Neuron (in vitro differentiated cells): ENCODE data around the gene COMT.

Source experiments
- H2AFZ ChIP-seq: one replicate; pipeline ENCODE4 v1.6.1; 2013; ENCODE audit warnings: low read depth, mild to moderate bottlenecking, inconsistent platforms, low read length, moderate library complexity
- H3K27me3 ChIP-seq: one replicate; pipeline ENCODE4 v1.6.1; 2013; ENCODE audit warnings: low read length; ENCODE audit not compliant: insufficient read depth
- H3K36me3 ChIP-seq: one replicate; pipeline ENCODE4 v1.6.1; 2013; ENCODE audit warnings: low read length; ENCODE audit not compliant: insufficient read depth
- H3K4me1 ChIP-seq: one replicate; pipeline ENCODE4 v1.6.1; 2013; ENCODE audit warnings: low read length; ENCODE audit not compliant: insufficient read depth
- H3K4me3 ChIP-seq: 2 replicates; pipeline ENCODE4 v1.5.1; 2013; ENCODE audit warnings: mild to moderate bottlenecking, low read length, moderate library complexity
- H3K9me3 ChIP-seq: one replicate; pipeline ENCODE4 v1.6.1; 2013; ENCODE audit warnings: low read length

The COMT gene

GRCh38 chr22:19940536-19941364 is 822 bp upstream of the COMT start:
- Histone ChIP-seq H3K9me3 (peaks cover 6% of the 10 kb centered on the region), H2AFZ (no peak overlapping the region), H3K4me3 (no peak overlapping the region), H3K27me3 (no peaks in the 10 kb centered on the region), H3K36me3 (no peaks in the 10 kb centered on the region), H3K4me1 (peaks cover 19% of the 10 kb centered on the region)

GRCh38 chr22:19942157-19943081 is 847 bp downstream of the COMT start:
- no peak overlapping the region for H3K4me3 ChIP-seq
- H3K36me3 ChIP-seq, result no peaks in the 10 kb centered on the region
- H2AFZ ChIP-seq, result peak overlapping the region; percentile 87
- no peaks in the 10 kb centered on the region for H3K27me3 ChIP-seq
- peaks cover 3% of the 10 kb centered on the region for H3K9me3 ChIP-seq
- H3K4me1 ChIP-seq, result peaks cover 21% of the 10 kb centered on the region

GRCh38 chr22:19943082-19944026 is 1.8 kb downstream of the COMT start:
- Histone ChIP-seq H3K27me3 (no peaks in the 10 kb centered on the region), H3K9me3 (peaks cover 3% of the 10 kb centered on the region), H3K4me1 (peaks cover 23% of the 10 kb centered on the region), H2AFZ (peak overlapping the region; percentile 87), H3K4me3 (no peak overlapping the region), H3K36me3 (no peaks in the 10 kb centered on the region)

GRCh38 chr22:19948057-19948760 is 6.6 kb downstream of the COMT start:
- H3K4me3 ChIP-seq, result no peak overlapping the region
- peaks cover 12% of the 10 kb centered on the region for H3K4me1 ChIP-seq
- no peak overlapping the region for H2AFZ ChIP-seq
- H3K9me3 ChIP-seq, result no peaks in the 10 kb centered on the region
- no peaks in the 10 kb centered on the region for H3K27me3 ChIP-seq
- no peaks in the 10 kb centered on the region for H3K36me3 ChIP-seq

GRCh38 chr22:19951346-19951745 is 9.8 kb downstream of the COMT start:
- H3K9me3 ChIP-seq, result no peaks in the 10 kb centered on the region

GRCh38 chr22:19955241-19956128 is 13.9 kb downstream of the COMT start:
- H3K27me3 ChIP-seq, result no peaks in the 10 kb centered on the region
- H2AFZ ChIP-seq, result no peak overlapping the region
- no peak overlapping the region for H3K4me3 ChIP-seq
- H3K4me1 ChIP-seq, result peaks cover 6% of the 10 kb centered on the region
- no peaks in the 10 kb centered on the region for H3K36me3 ChIP-seq
- no peaks in the 10 kb centered on the region for H3K9me3 ChIP-seq

More at GRCh38 chr22:19951346-19951745, 9.8 kb downstream of the COMT start:
- no peaks in the 10 kb centered on the region for H3K27me3 ChIP-seq
- H2AFZ ChIP-seq, result no peak overlapping the region
- peaks cover 7% of the 10 kb centered on the region for H3K4me1 ChIP-seq
- H3K36me3 ChIP-seq, result no peaks in the 10 kb centered on the region
- no peak overlapping the region for H3K4me3 ChIP-seq

- Histone ChIP-seq H3K27me3 (no peaks in the 10 kb centered on the region), H3K36me3 (no peaks in the 10 kb centered on the region), H3K4me1 (peaks cover 6% of the 10 kb centered on the region), H3K9me3 (no peaks in the 10 kb centered on the region), H2AFZ (no peak overlapping the region), H3K4me3 (no peak overlapping the region)
These were observed 15.9 kb downstream of the COMT start for GRCh38 chr22:19957445-19957844.

GRCh38 chr22:19958083-19959042 is 16.8 kb downstream of the COMT start:
- no peak overlapping the region for H3K4me3 ChIP-seq
- H3K36me3 ChIP-seq, result no peaks in the 10 kb centered on the region
- H2AFZ ChIP-seq, result no peak overlapping the region
- H3K4me1 ChIP-seq, result peaks cover 12% of the 10 kb centered on the region
- no peaks in the 10 kb centered on the region for H3K9me3 ChIP-seq
- no peaks in the 10 kb centered on the region for H3K27me3 ChIP-seq

- Histone ChIP-seq H3K27me3 (no peaks in the 10 kb centered on the region), H3K4me1 (peaks cover 12% of the 10 kb centered on the region), H3K4me3 (peak overlapping the region; percentile 11), H3K36me3 (no peaks in the 10 kb centered on the region), H2AFZ (no peak overlapping the region), H3K9me3 (no peaks in the 10 kb centered on the region)
These were observed 17.5 kb downstream of the COMT start for GRCh38 chr22:19959043-19959586.

GRCh38 chr22:19959587-19960490 is 18.3 kb downstream of the COMT start:
- Histone ChIP-seq H3K4me3 (no peak overlapping the region), H2AFZ (no peak overlapping the region), H3K36me3 (no peaks in the 10 kb centered on the region), H3K27me3 (no peaks in the 10 kb centered on the region), H3K9me3 (no peaks in the 10 kb centered on the region), H3K4me1 (peaks cover 12% of the 10 kb centered on the region)
